ENCODE data around the gene IGFBP2. TPM values are rescaled to one million over a fixed set of nuclear protein-coding genes. Genes with fewer than 3 reads are reported as not detected.

The IGFBP2 gene
- total RNA-seq, 1 donor from 2014 or later, result 371 TPM

DNA sequence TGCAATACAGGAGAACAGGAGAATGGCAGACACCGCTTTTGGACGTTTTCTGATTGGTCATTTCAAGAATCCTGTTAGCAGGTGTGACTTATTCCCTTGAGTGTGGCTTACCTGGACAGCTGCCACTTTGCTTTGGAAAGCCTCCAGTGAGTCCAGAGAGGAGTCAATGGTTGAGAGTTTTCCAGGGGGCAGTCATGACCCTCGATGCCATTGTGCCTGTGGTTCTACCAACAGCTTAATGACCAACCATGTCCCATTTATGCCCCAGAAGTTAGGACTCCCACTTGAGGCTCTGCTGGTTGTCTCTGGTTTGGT is 12.4 kb downstream of the IGFBP2 start:
- Mint-ChIP-seq H3K9me3 (no peaks in the 10 kb centered on the region), H3K4me1 (peaks cover 59% of the 10 kb centered on the region), H3K27me3 (ENCODE audit: insufficient read depth, low read depth) (peaks cover 3% of the 10 kb centered on the region), H3K4me3 (no peak overlapping the region), H3K36me3 (peaks cover 69% of the 10 kb centered on the region), H3K27ac (no peak overlapping the region)
- no peak overlapping the region for H3K4me2 ChIP-seq
- no peaks in the 10 kb centered on the region for H3K27me3 ChIP-seq
- H3K27ac ChIP-seq, result no peak overlapping the region
- peaks cover 97% of the 10 kb centered on the region for H4K20me1 ChIP-seq (ENCODE audit: low read depth)
- TF ChIP-seq, protein P1, sequence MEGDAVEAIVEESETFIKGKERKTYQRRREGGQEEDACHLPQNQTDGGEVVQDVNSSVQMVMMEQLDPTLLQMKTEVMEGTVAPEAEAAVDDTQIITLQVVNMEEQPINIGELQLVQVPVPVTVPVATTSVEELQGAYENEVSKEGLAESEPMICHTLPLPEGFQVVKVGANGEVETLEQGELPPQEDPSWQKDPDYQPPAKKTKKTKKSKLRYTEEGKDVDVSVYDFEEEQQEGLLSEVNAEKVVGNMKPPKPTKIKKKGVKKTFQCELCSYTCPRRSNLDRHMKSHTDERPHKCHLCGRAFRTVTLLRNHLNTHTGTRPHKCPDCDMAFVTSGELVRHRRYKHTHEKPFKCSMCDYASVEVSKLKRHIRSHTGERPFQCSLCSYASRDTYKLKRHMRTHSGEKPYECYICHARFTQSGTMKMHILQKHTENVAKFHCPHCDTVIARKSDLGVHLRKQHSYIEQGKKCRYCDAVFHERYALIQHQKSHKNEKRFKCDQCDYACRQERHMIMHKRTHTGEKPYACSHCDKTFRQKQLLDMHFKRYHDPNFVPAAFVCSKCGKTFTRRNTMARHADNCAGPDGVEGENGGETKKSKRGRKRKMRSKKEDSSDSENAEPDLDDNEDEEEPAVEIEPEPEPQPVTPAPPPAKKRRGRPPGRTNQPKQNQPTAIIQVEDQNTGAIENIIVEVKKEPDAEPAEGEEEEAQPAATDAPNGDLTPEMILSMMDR (IDR thresholded peaks at IDR 0.05), result no peak
- no peak for TF ChIP-seq EZH2 (IDR thresholded peaks at IDR 0.05)
- no peak for TF ChIP-seq EZH2phosphoT487 (IDR thresholded peaks at IDR 0.05)
- H3K9ac ChIP-seq, result no peak overlapping the region
- no peaks in the 10 kb centered on the region for H3K9me3 ChIP-seq (ENCODE audit: low read depth)
- peaks cover 9% of the 10 kb centered on the region for H3F3A ChIP-seq (ENCODE audit: low read depth)
- H3K4me1 ChIP-seq, result peaks cover 43% of the 10 kb centered on the region
- peaks cover 5% of the 10 kb centered on the region for H3K36me3 ChIP-seq
- H3K79me2 ChIP-seq (ENCODE audit: low read depth), result peaks cover 99% of the 10 kb centered on the region
- no peak overlapping the region for H3K4me3 ChIP-seq
- no peak for DNase-seq (ENCODE audit: low spot score)
- H2AFZ ChIP-seq (replicated peaks), result no peak overlapping the region

DNA sequence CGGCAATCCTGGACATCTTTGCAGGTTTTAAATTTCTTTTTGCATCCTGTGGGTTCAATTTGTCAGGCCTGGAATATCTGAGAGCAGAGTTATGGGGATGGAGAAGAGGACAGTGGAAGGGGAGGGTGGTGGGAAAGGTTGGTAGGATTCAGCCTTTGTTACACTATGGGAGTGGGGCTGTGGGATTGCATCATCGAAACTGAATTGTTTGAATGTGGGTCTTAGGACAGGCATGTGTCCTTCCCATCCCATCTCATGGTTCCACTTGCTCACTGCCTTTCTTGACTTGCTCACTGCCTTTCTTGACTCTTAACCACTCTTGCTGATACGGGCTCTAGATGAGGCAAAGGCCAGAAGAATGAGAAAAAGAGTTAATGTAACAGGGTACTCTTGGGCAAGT is 12.9 kb downstream of the IGFBP2 start:
- Histone ChIP-seq H3K36me3 (peaks cover 5% of the 10 kb centered on the region), H3K27ac (no peak overlapping the region), H2AFZ (replicated peaks) (no peak overlapping the region), H3K4me1 (peaks cover 48% of the 10 kb centered on the region), H4K20me1 (ENCODE audit: low read depth) (peaks cover 97% of the 10 kb centered on the region), H3K9me3 (ENCODE audit: low read depth) (no peaks in the 10 kb centered on the region), H3K4me3 (no peak overlapping the region), H3K4me2 (no peak overlapping the region), H3K27me3 (no peaks in the 10 kb centered on the region), H3F3A (ENCODE audit: low read depth) (peaks cover 9% of the 10 kb centered on the region), H3K79me2 (ENCODE audit: low read depth) (peaks cover 99% of the 10 kb centered on the region), H3K9ac (no peak overlapping the region)
- peak overlapping the region; percentile 4 for H3K4me3 Mint-ChIP-seq
- H3K36me3 Mint-ChIP-seq, result peaks cover 67% of the 10 kb centered on the region
- TF ChIP-seq EZH2 (IDR thresholded peaks at IDR 0.05), result no peak
- no peak for TF ChIP-seq EZH2phosphoT487 (IDR thresholded peaks at IDR 0.05)
- TF ChIP-seq, protein P1 (IDR thresholded peaks at IDR 0.05), result no peak
- H3K9me3 Mint-ChIP-seq, result no peaks in the 10 kb centered on the region
- peak overlapping the region; percentile 76 for H3K27ac Mint-ChIP-seq
- peaks cover 3% of the 10 kb centered on the region for H3K27me3 Mint-ChIP-seq (ENCODE audit: insufficient read depth, low read depth)
- peaks cover 64% of the 10 kb centered on the region for H3K4me1 Mint-ChIP-seq
- no peak for DNase-seq (ENCODE audit: low spot score)

DNA sequence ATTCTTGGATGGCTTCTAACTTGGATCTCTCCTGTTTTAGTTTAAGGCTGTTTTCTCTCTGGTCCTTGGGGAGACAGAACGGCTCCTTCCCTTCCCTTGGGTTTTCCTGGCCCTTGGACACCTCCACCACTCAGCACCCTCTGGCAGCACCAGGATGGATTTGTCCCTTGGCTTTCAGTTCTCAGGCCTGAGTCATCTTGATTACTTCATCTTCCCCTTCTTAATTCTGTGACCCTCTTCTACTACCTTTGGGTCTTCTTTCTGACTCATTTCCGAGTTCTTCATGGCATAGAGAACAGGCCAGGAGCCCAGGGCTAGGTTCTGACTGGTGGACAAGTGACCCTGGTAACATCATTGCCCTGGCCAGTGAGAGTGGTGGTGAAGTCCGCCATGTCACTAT is 14.9 kb downstream of the IGFBP2 start:
- Histone ChIP-seq H3K4me3 (no peak overlapping the region), H3K9ac (no peak overlapping the region), H3K4me2 (no peak overlapping the region), H3F3A (ENCODE audit: low read depth) (peaks cover 9% of the 10 kb centered on the region), H3K27ac (no peak overlapping the region), H3K4me1 (peaks cover 46% of the 10 kb centered on the region), H3K36me3 (peaks cover 5% of the 10 kb centered on the region), H3K9me3 (ENCODE audit: low read depth) (no peaks in the 10 kb centered on the region), H3K27me3 (no peaks in the 10 kb centered on the region), H2AFZ (replicated peaks) (no peak overlapping the region), H3K79me2 (ENCODE audit: low read depth) (peaks cover 100% of the 10 kb centered on the region), H4K20me1 (ENCODE audit: low read depth) (peaks cover 100% of the 10 kb centered on the region)
- TF ChIP-seq, protein P1 (IDR thresholded peaks at IDR 0.05), result no peak
- TF ChIP-seq EZH2 (IDR thresholded peaks at IDR 0.05) (no peak), EZH2phosphoT487 (IDR thresholded peaks at IDR 0.05) (no peak)
- Mint-ChIP-seq H3K27ac (peak overlapping the region; percentile 19), H3K9me3 (no peaks in the 10 kb centered on the region), H3K27me3 (ENCODE audit: insufficient read depth, low read depth) (peaks cover 3% of the 10 kb centered on the region), H3K4me1 (peaks cover 71% of the 10 kb centered on the region), H3K4me3 (no peak overlapping the region), H3K36me3 (peaks cover 68% of the 10 kb centered on the region)
- DNase-seq (ENCODE audit: low spot score), result no peak
